Measurements from ENCODE around the gene PDCD4. TPM values are rescaled to one million over a fixed set of nuclear protein-coding genes. Genes with fewer than 3 reads are reported as not detected.

Gene PDCD4
- total and polyA plus RNA-seq, 2 of the 13 experiments (the other 11 are each of a cell fraction or from before 2014, with no cell fraction given) = 22.8 to 56.2 TPM

DNA sequence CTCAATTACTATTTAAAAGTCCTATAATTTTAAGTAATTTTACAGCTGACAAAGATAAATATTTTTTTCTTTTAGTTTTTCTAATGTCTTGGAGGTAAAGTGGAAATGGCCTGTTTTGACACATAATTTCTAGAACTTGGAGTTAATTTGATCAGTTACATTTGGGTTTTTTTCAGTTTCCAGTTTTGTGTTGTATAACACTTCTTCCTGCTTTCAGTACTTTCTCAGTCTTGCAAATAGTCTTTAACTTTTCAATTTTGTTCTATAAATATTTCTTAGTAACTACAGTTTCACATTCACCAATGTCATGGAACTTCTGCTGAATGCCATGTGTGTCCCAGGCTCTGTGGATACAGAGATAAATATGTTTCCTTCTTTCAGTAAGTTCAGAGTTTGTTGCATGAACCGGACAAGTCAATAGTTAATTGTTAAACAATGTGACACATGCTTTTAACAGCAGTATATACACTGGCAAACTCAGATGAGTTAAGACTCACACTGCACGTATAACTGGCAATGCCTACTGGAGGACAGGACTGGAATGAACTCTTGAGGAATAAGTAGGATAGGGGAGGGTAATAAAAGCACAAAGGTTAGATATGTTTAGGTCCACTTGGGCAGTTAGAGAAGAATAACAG, 52.2 kb downstream of the PDCD4 start (continued):
- TF ChIP-seq PRPF4 (IDR thresholded peaks at IDR 0.05; ENCODE audit: low read depth, low read length, poor library complexity, severe bottlenecking) (no peak), ZSCAN22 (CRISPR knock-in tag; IDR thresholded peaks at IDR 0.05) (no peak), ZNF136 (CRISPR knock-in tag; IDR thresholded peaks at IDR 0.05; ENCODE audit: low read depth) (no peak), ZNF619 (CRISPR knock-in tag; IDR thresholded peaks at IDR 0.05) (no peak), GATAD2A (CRISPR knock-in tag; IDR thresholded peaks at IDR 0.05) (peak; percentile 81), ZNF547 (CRISPR knock-in tag; IDR thresholded peaks at IDR 0.05) (no peak), PAX8 (CRISPR knock-in tag; IDR thresholded peaks at IDR 0.05; ENCODE audit: borderline replicate concordance) (no peak), DNMT3B (CRISPR knock-in tag; conservative IDR thresholded peaks at IDR 0.05) (no peak), THAP11 (CRISPR knock-in tag; IDR thresholded peaks at IDR 0.05) (no peak), ZNF484 (CRISPR knock-in tag; IDR thresholded peaks at IDR 0.05; ENCODE audit: borderline replicate concordance, low read depth) (no peak), ZNF12 (CRISPR knock-in tag; IDR thresholded peaks at IDR 0.05) (no peak), ZNF180 (CRISPR knock-in tag; IDR thresholded peaks at IDR 0.05; ENCODE audit: borderline replicate concordance, low read depth) (no peak), ZNF781 (CRISPR knock-in tag; IDR thresholded peaks at IDR 0.05; ENCODE audit: borderline replicate concordance, not compliant biosample characterization) (no peak), KDM4B (CRISPR knock-in tag; IDR thresholded peaks at IDR 0.05) (no peak), ZNF557 (CRISPR knock-in tag; IDR thresholded peaks at IDR 0.05) (no peak), ELF4 (CRISPR knock-in tag; IDR thresholded peaks at IDR 0.05; ENCODE audit: borderline replicate concordance) (no peak), XBP1 (CRISPR knock-in tag; IDR thresholded peaks at IDR 0.05) (no peak), CREB1 (IDR thresholded peaks at IDR 0.05) (no peak), CREB1 (CRISPR knock-in tag; IDR thresholded peaks at IDR 0.05) (peak; percentile 45)
